SK-N-SH (cell line): ENCODE measurements around the gene ENTPD6. TPM values are rescaled to one million over a fixed set of nuclear protein-coding genes. Genes with fewer than 3 reads are reported as not detected.
A peak's percentile ranks its signal among the peaks of the same experiment; 100 is the strongest.

Source experiments
- CTCF ChIA-PET: fragments of 300-600, 350-600 bp; formaldehyde crosslinking; extraction: SDS; loops from one replicate; lab custom pipeline; 2021; lab: Yijun Ruan, JAX
- POLR2A ChIA-PET: fragments of 350-600 bp; sonication (Branson Sonifier 250); formaldehyde crosslinking; extraction: SDS; loops from one replicate; lab custom pipeline; 2020; ENCODE audit warnings: antibody characterized with exemption, inconsistent platforms; lab: Yijun Ruan, JAX
- DNase-seq: peaks from one replicate; pipeline ENCODE4 v3.0.0; 2012
- H2AFZ ChIP-seq: fragments of 200-600 bp; sonication (generic); 2 replicates; pipeline ENCODE4 v1.8.1; 2016; ENCODE audit warnings: antibody characterized with exemption, mild to moderate bottlenecking, low read depth
- H3F3A ChIP-seq: fragments of 200-600 bp; sonication (generic); replicated peaks from 2 replicates; pipeline ENCODE3; 2016; ENCODE audit warnings: antibody characterized with exemption, mild to moderate bottlenecking; ENCODE audit not compliant: insufficient read depth
- H3K27ac ChIP-seq, 2 experiments: fragments of 200-500 bp in 1 of 2; fragments of 200-600 bp in 1 of 2; sonication (Bioruptor generic) in 1 of 2; sonication (generic), shearing (Covaris generic) in 1 of 2; 2 replicates each; pipeline versions ENCODE4 v1.5.1 to v1.6.1; 2014 to 2016; ENCODE audit warnings: low read depth in 2 of 2, inconsistent platforms in 1 of 2, low read length in 1 of 2, mild to moderate bottlenecking in 1 of 2, mixed read lengths in 1 of 2
- H3K27me3 ChIP-seq: fragments of 200-600 bp; sonication (generic), shearing (Covaris generic); 2 replicates; pipeline ENCODE4 v1.6.1; 2016; ENCODE audit warnings: mixed run types; ENCODE audit not compliant: insufficient read depth
- H3K36me3 ChIP-seq, 2 experiments: fragments of 200-500 bp in 1 of 2; fragments of 200-600 bp in 1 of 2; sonication (Bioruptor generic) in 1 of 2; sonication (generic) in 1 of 2; replicated peaks in 1 of 2; 2 replicates each; pipeline versions ENCODE3 to v1.5.1; 2014 to 2016; ENCODE audit warnings: low read length in 1 of 2, mild to moderate bottlenecking in 1 of 2; ENCODE audit not compliant: insufficient read depth in 2 of 2, control insufficient read depth in 1 of 2
- H3K4me1 ChIP-seq, 2 experiments: fragments of 200-500 bp in 1 of 2; fragments of 200-600 bp in 1 of 2; sonication (Bioruptor generic) in 1 of 2; sonication (generic), shearing (Covaris generic) in 1 of 2; 2 replicates each; pipeline versions ENCODE4 v1.5.1 to v1.6.1; 2014 to 2016; ENCODE audit warnings: low read depth in 1 of 2, low read length in 1 of 2, mixed run types in 1 of 2; ENCODE audit not compliant: insufficient read depth in 2 of 2, control insufficient read depth in 1 of 2
- H3K4me2 ChIP-seq: fragments of 200-600 bp; sonication (generic), shearing (Covaris generic); 2 replicates; pipeline ENCODE4 v1.6.1; 2017; ENCODE audit warnings: mixed run types
- H3K4me3 ChIP-seq, 2 experiments: fragments of 200-500 bp in 1 of 2; fragments of 200-600 bp in 1 of 2; sonication (Bioruptor generic) in 1 of 2; sonication (generic), shearing (Covaris generic) in 1 of 2; 2 replicates each; pipeline versions ENCODE4 v1.5.1 to v1.8.1; 2014 to 2016; ENCODE audit warnings: low read depth in 2 of 2, inconsistent platforms in 1 of 2, low read length in 1 of 2, mild to moderate bottlenecking in 1 of 2, mixed read lengths in 1 of 2, moderate library complexity in 1 of 2
- H3K79me2 ChIP-seq: fragments of 200-600 bp; sonication (generic); 2 replicates; pipeline ENCODE4 v1.8.1; 2017; ENCODE audit warnings: mild to moderate bottlenecking; ENCODE audit not compliant: insufficient read depth
- H3K9ac ChIP-seq: fragments of 200-600 bp; sonication (generic); 2 replicates; pipeline ENCODE4 v1.6.1; 2017; ENCODE audit warnings: mixed run types
- H3K9me2 ChIP-seq: fragments of 200-600 bp; sonication (generic); 2 replicates; pipeline ENCODE4 v1.6.1; 2017; ENCODE audit warnings: mixed run types
- H3K9me3 ChIP-seq: fragments of 200-600 bp; sonication (generic); 2 replicates; pipeline ENCODE4 v1.6.1; 2017; ENCODE audit warnings: mixed run types, mild to moderate bottlenecking, moderate library complexity
- H4K20me1 ChIP-seq: fragments of 200-600 bp; sonication (generic); 2 replicates; pipeline ENCODE4 v1.6.1; 2017; ENCODE audit warnings: mild to moderate bottlenecking, mixed run types; ENCODE audit not compliant: insufficient read depth
- CHD2 ChIP-seq: fragments of 150-350 bp; IDR thresholded peaks from 2 replicates; pipeline ENCODE4 v1.6.1; 2018; ENCODE audit warnings: low read length; ENCODE audit not compliant: partially characterized antibody
- CTCF ChIP-seq: fragments of 200-600 bp; sonication (generic); IDR thresholded peaks from 2 replicates; pipeline ENCODE4 v1.6.1; 2017; ENCODE audit warnings: antibody characterized with exemption, mild to moderate bottlenecking, moderate library complexity
- ELF1 ChIP-seq: IDR thresholded peaks from 2 replicates; pipeline ENCODE4 v1.4.0; 2012
- EP300 ChIP-seq, 2 experiments: IDR thresholded peaks; 2 replicates each; pipeline versions ENCODE4 v1.4.0 to v1.6.1; 2012; ENCODE audit warnings: borderline replicate concordance in 1 of 2, low read depth in 1 of 2, low read length in 1 of 2
- EZH2phosphoT487 ChIP-seq: fragments of 200-600 bp; sonication (generic); IDR thresholded peaks from 2 replicates; pipeline ENCODE4 v1.6.1; 2017; ENCODE audit warnings: low read depth, mixed run types, mild to moderate bottlenecking, antibody characterized with exemption, moderate library complexity, borderline replicate concordance
- FOXM1 ChIP-seq: IDR thresholded peaks from 2 replicates; pipeline ENCODE4 v1.4.0; 2012; ENCODE audit warnings: low read depth, mild to moderate bottlenecking
- GATA2 ChIP-seq: sonication (generic); formaldehyde crosslinking; IDR thresholded peaks from 2 replicates; pipeline ENCODE4 v1.5.0; 2020; ENCODE audit warnings: mild to moderate bottlenecking, missing genetic modification reagents
- JUND ChIP-seq: IDR thresholded peaks from 2 replicates; pipeline ENCODE4 v1.4.0; 2012
- MEF2A ChIP-seq: IDR thresholded peaks from 2 replicates; pipeline ENCODE4 v1.4.0; 2012; ENCODE audit warnings: low read depth, borderline replicate concordance
- NFIC ChIP-seq: IDR thresholded peaks from 2 replicates; pipeline ENCODE4 v1.4.0; 2012; ENCODE audit warnings: borderline replicate concordance
- NRF1 ChIP-seq: IDR thresholded peaks from 2 replicates; pipeline ENCODE4 v1.6.1; 2012; ENCODE audit warnings: low read depth, mild to moderate bottlenecking, low read length
- PBX3 ChIP-seq: IDR thresholded peaks from 2 replicates; pipeline ENCODE4; 2012
- POLR2AphosphoS5 ChIP-seq: IDR thresholded peaks from 2 replicates; pipeline ENCODE4 v1.6.1; 2012; ENCODE audit warnings: low read depth, low read length
- RAD21 ChIP-seq: IDR thresholded peaks from 2 replicates; pipeline ENCODE4 v1.6.1; 2012; ENCODE audit warnings: mild to moderate bottlenecking, low read length
- RCOR1 ChIP-seq: fragments of 150-350 bp; IDR thresholded peaks from 2 replicates; pipeline ENCODE4 v1.6.1; 2017; ENCODE audit warnings: antibody characterized with exemption, low read length
- RFX5 ChIP-seq: IDR thresholded peaks from 2 replicates; pipeline ENCODE4 v1.6.1; 2012; ENCODE audit warnings: mild to moderate bottlenecking, improper control_type of control experiment, low read length
- RXRA ChIP-seq: IDR thresholded peaks from 2 replicates; pipeline ENCODE4 v1.4.0; 2012; ENCODE audit warnings: low read depth, mild to moderate bottlenecking, borderline replicate concordance
- SIN3A ChIP-seq: IDR thresholded peaks from 2 replicates; pipeline ENCODE4 v1.6.1; 2012; ENCODE audit warnings: low read depth, mild to moderate bottlenecking, low read length, moderate library complexity, borderline replicate concordance
- TAF1 ChIP-seq: IDR thresholded peaks from 2 replicates; pipeline ENCODE4 v1.6.1; 2012; ENCODE audit warnings: low read depth, mild to moderate bottlenecking, low read length, moderate library complexity, borderline replicate concordance
- USF1 ChIP-seq: IDR thresholded peaks from 2 replicates; pipeline ENCODE4 v1.4.0; 2012; ENCODE audit warnings: low read depth, borderline replicate concordance
- USF2 ChIP-seq: fragments of 150-350 bp; IDR thresholded peaks from 2 replicates; pipeline ENCODE4 v1.6.1; 2017; ENCODE audit warnings: antibody characterized with exemption, low read length, low read depth, borderline replicate concordance
- WGBS: methylation state at CpG from one replicate; pipeline ENCODE4 v1.1.6; 2017; ENCODE audit warnings: low lambda C conversion rate; 5-methylcytosine and 5-hydroxymethylcytosine counted together
- polyA plus RNA-seq, 3 experiments: library from polyadenylated mRNA; depleted of rRNA; stranded (reverse); fragments of >200 nt; gene quantifications; 2 replicates each; pipeline ENCODE4 v1.2.3, GENCODE V29; 2012

ENTPD6 gene
- polyA plus RNA-seq, 1 of the 3 experiments (the other 2 are of a cell fraction), result 76.1 TPM

GRCh38 chr20:25245461-25245860 is 49.9 kb downstream of the ENTPD6 start:
- no peak for TF ChIP-seq FOXM1
- TF ChIP-seq NRF1, result no peak
- no peak for TF ChIP-seq POLR2AphosphoS5
- no peak for TF ChIP-seq GATA2 (CRISPR knock-in tag)
- TF ChIP-seq EZH2phosphoT487, result no peak
- TF ChIP-seq RAD21, result no peak
- no peak for TF ChIP-seq RFX5
- TF ChIP-seq, all 33 proteins: peak for 0
- Histone ChIP-seq H3K4me2 (no peak overlapping the region), H3K4me1 (peaks cover 6 to 31% of the 10 kb centered on the region in 2 experiments), H3K9me3 (no peaks in the 10 kb centered on the region), H3K79me2 (peaks cover 21% of the 10 kb centered on the region), H3K36me3 (peaks cover 0 to 4% of the 10 kb centered on the region in 2 experiments), H3K27ac (no peak overlapping the region), H3K4me3 (no peak overlapping the region), H3K9ac (no peak overlapping the region), H2AFZ (no peak overlapping the region), H3K27me3 (no peaks in the 10 kb centered on the region), H3F3A (peaks cover 14% of the 10 kb centered on the region), H3K9me2 (no peaks in the 10 kb centered on the region), H4K20me1 (peaks cover 13% of the 10 kb centered on the region)
- CTCF ChIA-PET, result interaction anchor here (1.1 to 6.4 kb wide), 2 partner anchors 66 to 153 kb away, joined by 3 to 28 read pairs; no protein-coding TSS in a partner anchor
- 86% methylated on average over 1 of the region's 1 CpG for WGBS
- POLR2A ChIA-PET, result interaction anchor here (3.1 kb wide), 1 partner anchor 50 kb away, joined by 14 read pairs; the partner anchor contains the start of gene ENTPD6
- peak; percentile 1 for DNase-seq

- H3K79me2 ChIP-seq, result peaks cover 30% of the 10 kb centered on the region
- no peak overlapping the region for H2AFZ ChIP-seq
- peak overlapping the region; percentile 98 for H3K4me2 ChIP-seq
- peaks cover 14% of the 10 kb centered on the region for H3F3A ChIP-seq
- ChIA-PET POLR2A (interaction anchor here (0.9 to 3.1 kb wide), 2 partner anchors 10 to 51 kb away, joined by 3 to 14 read pairs; partner anchors contain the start of gene ENTPD6), CTCF (interaction anchor here (1.0 to 6.4 kb wide), 13 partner anchors 9 to 252 kb away, joined by 3 to 28 read pairs (median 4); partner anchors contain the start of gene ENTPD6)
- TF ChIP-seq MEF2A (no peak), JUND (no peak), EP300 (IDR thresholded peaks at IDR 0.05; ENCODE audit: borderline replicate concordance in 1 of 2, low read depth in 1 of 2, low read length in 1 of 2) (0 out of 4 replicates have a peak, but pooled peaks of 1 of the 2 experiments have one; percentile 17), RCOR1 (no peak), CTCF (no peak), PBX3 (no peak), USF2 (no peak), CHD2 (no peak), SIN3A (no peak), GATA2 (CRISPR knock-in tag) (peak; percentile 42; the same call in 1 of the 2 replicates), TAF1 (no peak), RXRA (no peak), POLR2AphosphoS5 (no peak), ELF1 (no peak), FOXM1 (no peak), USF1 (no peak), NFIC (no peak)
- peaks cover 23% of the 10 kb centered on the region for H4K20me1 ChIP-seq
- H3K9me3 ChIP-seq, result no peaks in the 10 kb centered on the region
- H3K27ac ChIP-seq, result peak overlapping the region in 1 of 2 experiments; percentile 86; a peak in 2 of 4 replicates
- H3K9ac ChIP-seq, result peak overlapping the region; percentile 74; the same call in 1 of the 2 replicates
- H3K9me2 ChIP-seq, result no peaks in the 10 kb centered on the region
- no peaks in the 10 kb centered on the region for H3K27me3 ChIP-seq
- DNase-seq, result peak; percentile 47
- WGBS, result 53% methylated on average over 9 of the region's 9 CpGs
- H3K4me1 ChIP-seq, result peaks cover 11 to 35% of the 10 kb centered on the region in 2 experiments
- peaks cover under 1 to 8% of the 10 kb centered on the region in 2 experiments for H3K36me3 ChIP-seq
- peak overlapping the region in 1 of 2 experiments; percentile 70; a peak in 2 of 4 replicates for H3K4me3 ChIP-seq
Observed at GRCh38 chr20:25246182-25246999, 50.9 kb downstream of the ENTPD6 start.
